HEK293 (cell line): ENCODE data around the gene WDR88.

ENCODE experiments used
- GLI2 ChIP-seq: fragments of 450-650 bp; formaldehyde crosslinking; IDR thresholded peaks from 2 replicates; pipeline ENCODE4; 2017; ENCODE audit warnings: missing biosample characterization, missing genetic modification characterization, low read depth, borderline replicate concordance
- GLIS1 ChIP-seq: fragments of 450-650 bp; formaldehyde crosslinking; IDR thresholded peaks from 2 replicates; pipeline ENCODE4 v1.5.1; 2016; ENCODE audit warnings: missing biosample characterization, missing genetic modification characterization
- OSR2 ChIP-seq: fragments of 450-650 bp; formaldehyde crosslinking; IDR thresholded peaks from 2 replicates; pipeline ENCODE4 v1.5.1; 2016; ENCODE audit warnings: missing biosample characterization, missing genetic modification characterization
- RBAK ChIP-seq: fragments of 450-650 bp; formaldehyde crosslinking; IDR thresholded peaks from 2 replicates; pipeline ENCODE4 v1.5.1; 2016; ENCODE audit warnings: missing biosample characterization, missing genetic modification characterization
- SALL2 ChIP-seq: fragments of 450-650 bp; formaldehyde crosslinking; IDR thresholded peaks from 2 replicates; pipeline ENCODE4 v1.5.0; 2017; ENCODE audit warnings: missing biosample characterization, mild to moderate bottlenecking, missing genetic modification characterization, borderline replicate concordance
- SP7 ChIP-seq: fragments of 450-650 bp; formaldehyde crosslinking; IDR thresholded peaks from 2 replicates; pipeline ENCODE4 v1.5.1; 2016; ENCODE audit warnings: missing biosample characterization, missing genetic modification characterization
- WT1 ChIP-seq: fragments of 450-650 bp; formaldehyde crosslinking; IDR thresholded peaks from 2 replicates; pipeline ENCODE4 v1.5.1; 2016; ENCODE audit warnings: missing biosample characterization, missing genetic modification characterization
- ZBTB21 ChIP-seq: fragments of 450-650 bp; formaldehyde crosslinking; IDR thresholded peaks from 2 replicates; pipeline ENCODE4 v1.5.1; 2017; ENCODE audit warnings: missing biosample characterization, missing genetic modification characterization
- ZBTB8A ChIP-seq: fragments of 450-650 bp; formaldehyde crosslinking; IDR thresholded peaks from 2 replicates; pipeline ENCODE4 v1.5.1; 2016; ENCODE audit warnings: missing biosample characterization, missing genetic modification characterization
- ZNF132 ChIP-seq: fragments of 450-650 bp; formaldehyde crosslinking; IDR thresholded peaks from 2 replicates; pipeline ENCODE4 v1.5.1; 2017; ENCODE audit warnings: missing biosample characterization, missing genetic modification characterization, borderline replicate concordance
- ZNF133 ChIP-seq: fragments of 450-650 bp; formaldehyde crosslinking; IDR thresholded peaks from 2 replicates; pipeline ENCODE4 v1.5.1; 2016; ENCODE audit warnings: missing biosample characterization, missing genetic modification characterization
- ZNF157 ChIP-seq: fragments of 450-650 bp; formaldehyde crosslinking; IDR thresholded peaks from 2 replicates; pipeline ENCODE4 v1.5.1; 2016; ENCODE audit warnings: missing biosample characterization, missing genetic modification characterization
- ZNF19 ChIP-seq: fragments of 450-650 bp; formaldehyde crosslinking; IDR thresholded peaks from 2 replicates; pipeline ENCODE4; 2016; ENCODE audit warnings: missing biosample characterization, missing genetic modification characterization, low read depth
- ZNF211 ChIP-seq: fragments of 450-650 bp; formaldehyde crosslinking; IDR thresholded peaks from 2 replicates; pipeline ENCODE4 v1.5.1; 2016; ENCODE audit warnings: low read depth, missing biosample characterization, missing genetic modification characterization
- ZNF239 ChIP-seq: fragments of 450-650 bp; formaldehyde crosslinking; IDR thresholded peaks from 2 replicates; pipeline ENCODE4 v1.5.1; 2016; ENCODE audit warnings: missing biosample characterization, missing genetic modification characterization
- ZNF292 ChIP-seq: fragments of 450-650 bp; formaldehyde crosslinking; IDR thresholded peaks from 2 replicates; pipeline ENCODE4 v1.5.1; 2016; ENCODE audit warnings: low read depth, missing biosample characterization, missing genetic modification characterization, borderline replicate concordance
- ZNF335 ChIP-seq: fragments of 450-650 bp; formaldehyde crosslinking; conservative IDR thresholded peaks from 2 replicates; pipeline ENCODE4 v1.5.1; 2016; ENCODE audit warnings: missing biosample characterization, missing genetic modification characterization
- ZNF350 ChIP-seq: fragments of 450-650 bp; formaldehyde crosslinking; IDR thresholded peaks from 2 replicates; pipeline ENCODE4 v1.5.0; 2017; ENCODE audit warnings: missing biosample characterization, mild to moderate bottlenecking, missing genetic modification characterization
- ZNF416 ChIP-seq: fragments of 450-650 bp; formaldehyde crosslinking; IDR thresholded peaks from 2 replicates; pipeline ENCODE4 v1.5.1; 2016; ENCODE audit warnings: missing biosample characterization, missing genetic modification characterization
- ZNF544 ChIP-seq: fragments of 450-650 bp; formaldehyde crosslinking; IDR thresholded peaks from 2 replicates; pipeline ENCODE4 v1.5.0; 2017; ENCODE audit warnings: missing biosample characterization, missing genetic modification characterization
- ZNF555 ChIP-seq: fragments of 450-650 bp; formaldehyde crosslinking; conservative IDR thresholded peaks from 2 replicates; pipeline ENCODE4 v1.5.1; 2017; ENCODE audit warnings: missing biosample characterization, mild to moderate bottlenecking, missing genetic modification characterization, inconsistent platforms
- ZNF580 ChIP-seq: fragments of 450-650 bp; formaldehyde crosslinking; IDR thresholded peaks from 2 replicates; pipeline ENCODE4 v1.5.1; 2016; ENCODE audit warnings: missing biosample characterization, missing genetic modification characterization
- ZNF624 ChIP-seq: fragments of 450-650 bp; formaldehyde crosslinking; IDR thresholded peaks from 2 replicates; pipeline ENCODE4 v1.5.1; 2017; ENCODE audit warnings: missing biosample characterization, missing genetic modification characterization
- ZNF639 ChIP-seq: fragments of 450-650 bp; formaldehyde crosslinking; IDR thresholded peaks from 2 replicates; pipeline ENCODE4 v1.5.1; 2016; ENCODE audit warnings: missing biosample characterization, missing genetic modification characterization
- ZNF768 ChIP-seq: fragments of 450-650 bp; formaldehyde crosslinking; IDR thresholded peaks from 2 replicates; pipeline ENCODE4 v1.5.1; 2018; ENCODE audit warnings: missing biosample characterization, mild to moderate bottlenecking, missing genetic modification characterization
- ZSCAN18 ChIP-seq: fragments of 450-650 bp; formaldehyde crosslinking; IDR thresholded peaks from 2 replicates; pipeline ENCODE4 v1.5.1; 2016; ENCODE audit warnings: missing biosample characterization, missing genetic modification characterization
- TF ChIP-seq, protein P1 (sequence below): fragments of 450-650 bp; formaldehyde crosslinking; IDR thresholded peaks from 2 replicates; pipeline ENCODE4 v1.5.1; 2016; ENCODE audit warnings: missing biosample characterization, missing genetic modification characterization, low read depth
- TF ChIP-seq, protein P2 (sequence below): fragments of 450-650 bp; formaldehyde crosslinking; IDR thresholded peaks from 2 replicates; pipeline ENCODE4 v1.5.1; 2017; ENCODE audit warnings: missing biosample characterization, missing genetic modification characterization
- TF ChIP-seq, protein P3 (sequence below): fragments of 450-650 bp; formaldehyde crosslinking; IDR thresholded peaks from 2 replicates; pipeline ENCODE4 v1.5.1; 2016; ENCODE audit warnings: missing biosample characterization, missing genetic modification characterization
- TF ChIP-seq, protein P4 (sequence below): fragments of 450-650 bp; formaldehyde crosslinking; IDR thresholded peaks from 2 replicates; pipeline ENCODE4 v1.5.1; 2016; ENCODE audit warnings: missing biosample characterization, missing genetic modification characterization
- TF ChIP-seq, protein P5 (sequence below): fragments of 450-650 bp; formaldehyde crosslinking; optimal IDR thresholded peaks from 2 replicates; pipeline ENCODE3; 2016; ENCODE audit warnings: missing biosample characterization, mild to moderate bottlenecking, missing genetic modification characterization

Gene WDR88

DNA sequence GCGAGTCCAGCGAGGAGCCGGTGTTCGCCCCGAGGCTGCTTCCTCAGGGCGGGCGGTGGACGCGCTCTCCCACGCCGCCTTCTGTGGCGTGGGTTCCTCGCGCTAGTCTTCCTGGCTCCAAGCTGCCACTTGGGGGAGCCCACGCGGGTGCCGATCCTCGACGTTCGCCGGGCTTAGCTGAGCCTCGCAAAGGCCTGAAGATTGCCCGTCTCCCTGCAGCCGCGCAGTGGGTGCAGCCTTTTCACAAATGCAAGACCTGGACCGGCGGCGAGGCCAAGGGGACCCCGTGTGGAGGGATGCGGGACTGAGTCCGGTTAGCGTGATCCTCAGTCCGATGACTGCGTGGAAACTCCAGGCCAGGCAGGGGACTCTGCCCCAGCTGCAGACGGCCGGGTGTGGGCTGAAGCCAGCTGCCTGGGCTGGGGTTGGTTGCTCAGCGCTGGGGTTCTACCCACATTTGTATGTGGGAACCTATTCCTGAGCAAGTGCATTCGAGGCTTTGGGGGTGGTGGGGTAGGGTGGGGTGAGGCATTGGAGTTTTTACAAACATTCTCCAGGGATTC lies 45.6 kb downstream of the WDR88 start (continued):
- TF ChIP-seq ZNF639 = no peak
- TF ChIP-seq ZNF416 (tag by site-specific recombination) = no peak
- peak; percentile 55 for TF ChIP-seq ZNF580 (tag by site-specific recombination)
- TF ChIP-seq, protein P1, sequence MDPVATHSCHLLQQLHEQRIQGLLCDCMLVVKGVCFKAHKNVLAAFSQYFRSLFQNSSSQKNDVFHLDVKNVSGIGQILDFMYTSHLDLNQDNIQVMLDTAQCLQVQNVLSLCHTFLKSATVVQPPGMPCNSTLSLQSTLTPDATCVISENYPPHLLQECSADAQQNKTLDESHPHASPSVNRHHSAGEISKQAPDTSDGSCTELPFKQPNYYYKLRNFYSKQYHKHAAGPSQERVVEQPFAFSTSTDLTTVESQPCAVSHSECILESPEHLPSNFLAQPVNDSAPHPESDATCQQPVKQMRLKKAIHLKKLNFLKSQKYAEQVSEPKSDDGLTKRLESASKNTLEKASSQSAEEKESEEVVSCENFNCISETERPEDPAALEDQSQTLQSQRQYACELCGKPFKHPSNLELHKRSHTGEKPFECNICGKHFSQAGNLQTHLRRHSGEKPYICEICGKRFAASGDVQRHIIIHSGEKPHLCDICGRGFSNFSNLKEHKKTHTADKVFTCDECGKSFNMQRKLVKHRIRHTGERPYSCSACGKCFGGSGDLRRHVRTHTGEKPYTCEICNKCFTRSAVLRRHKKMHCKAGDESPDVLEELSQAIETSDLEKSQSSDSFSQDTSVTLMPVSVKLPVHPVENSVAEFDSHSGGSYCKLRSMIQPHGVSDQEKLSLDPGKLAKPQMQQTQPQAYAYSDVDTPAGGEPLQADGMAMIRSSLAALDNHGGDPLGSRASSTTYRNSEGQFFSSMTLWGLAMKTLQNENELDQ (tag by site-specific recombination) = no peak
- TF ChIP-seq ZBTB21 (tag by site-specific recombination) = no peak
- no peak for TF ChIP-seq ZNF132 (tag by site-specific recombination)
- TF ChIP-seq ZNF335 (tag by site-specific recombination) = peak; percentile 92
- TF ChIP-seq RBAK (tag by site-specific recombination) = peak; percentile 68; the same call in 1 of the 2 replicates
- peak; percentile 62 for TF ChIP-seq WT1 (tag by site-specific recombination)
- no peak for TF ChIP-seq GLI2 (tag by site-specific recombination)
- peak; percentile 97 for TF ChIP-seq ZBTB8A (tag by site-specific recombination)
- TF ChIP-seq SALL2 = no peak
- TF ChIP-seq ZNF19 = no peak
- no peak for TF ChIP-seq ZNF544 (tag by site-specific recombination)
- TF ChIP-seq ZNF157 (tag by site-specific recombination) = no peak
- no peak for TF ChIP-seq ZNF350
- no peak for TF ChIP-seq ZNF555 (tag by site-specific recombination)
- TF ChIP-seq ZNF768 (tag by site-specific recombination) = peak; percentile 58; the same call in 1 of the 2 replicates
- TF ChIP-seq OSR2 (tag by site-specific recombination) = no peak
- TF ChIP-seq, protein P2, sequence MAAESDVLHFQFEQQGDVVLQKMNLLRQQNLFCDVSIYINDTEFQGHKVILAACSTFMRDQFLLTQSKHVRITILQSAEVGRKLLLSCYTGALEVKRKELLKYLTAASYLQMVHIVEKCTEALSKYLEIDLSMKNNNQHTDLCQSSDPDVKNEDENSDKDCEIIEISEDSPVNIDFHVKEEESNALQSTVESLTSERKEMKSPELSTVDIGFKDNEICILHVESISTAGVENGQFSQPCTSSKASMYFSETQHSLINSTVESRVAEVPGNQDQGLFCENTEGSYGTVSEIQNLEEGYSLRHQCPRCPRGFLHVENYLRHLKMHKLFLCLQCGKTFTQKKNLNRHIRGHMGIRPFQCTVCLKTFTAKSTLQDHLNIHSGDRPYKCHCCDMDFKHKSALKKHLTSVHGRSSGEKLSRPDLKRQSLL (tag by site-specific recombination) = no peak
- TF ChIP-seq, protein P3, sequence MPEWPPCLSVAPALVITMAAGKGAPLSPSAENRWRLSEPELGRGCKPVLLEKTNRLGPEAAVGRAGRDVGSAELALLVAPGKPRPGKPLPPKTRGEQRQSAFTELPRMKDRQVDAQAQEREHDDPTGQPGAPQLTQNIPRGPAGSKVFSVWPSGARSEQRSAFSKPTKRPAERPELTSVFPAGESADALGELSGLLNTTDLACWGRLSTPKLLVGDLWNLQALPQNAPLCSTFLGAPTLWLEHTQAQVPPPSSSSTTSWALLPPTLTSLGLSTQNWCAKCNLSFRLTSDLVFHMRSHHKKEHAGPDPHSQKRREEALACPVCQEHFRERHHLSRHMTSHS (tag by site-specific recombination) = no peak; the same call in 1 of the 2 replicates
- TF ChIP-seq ZNF292 = no peak
- TF ChIP-seq ZNF211 (tag by site-specific recombination) = no peak
- TF ChIP-seq, protein P4, sequence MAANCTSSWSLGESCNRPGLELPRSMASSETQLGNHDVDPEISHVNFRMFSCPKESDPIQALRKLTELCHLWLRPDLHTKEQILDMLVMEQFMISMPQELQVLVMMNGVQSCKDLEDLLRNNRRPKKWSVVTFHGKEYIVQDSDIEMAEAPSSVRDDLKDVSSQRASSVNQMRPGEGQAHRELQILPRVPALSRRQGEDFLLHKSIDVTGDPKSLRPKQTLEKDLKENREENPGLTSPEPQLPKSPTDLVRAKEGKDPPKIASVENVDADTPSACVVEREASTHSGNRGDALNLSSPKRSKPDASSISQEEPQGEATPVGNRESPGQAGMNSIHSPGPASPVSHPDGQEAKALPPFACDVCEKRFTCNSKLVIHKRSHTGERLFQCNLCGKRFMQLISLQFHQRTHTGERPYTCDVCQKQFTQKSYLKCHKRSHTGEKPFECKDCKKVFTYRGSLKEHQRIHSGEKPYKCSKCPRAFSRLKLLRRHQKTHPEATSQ (tag by site-specific recombination) = 0 out of 2 replicates have a peak, but pooled peaks have one; percentile 27
- no peak for TF ChIP-seq ZSCAN18
- TF ChIP-seq, protein P5, sequence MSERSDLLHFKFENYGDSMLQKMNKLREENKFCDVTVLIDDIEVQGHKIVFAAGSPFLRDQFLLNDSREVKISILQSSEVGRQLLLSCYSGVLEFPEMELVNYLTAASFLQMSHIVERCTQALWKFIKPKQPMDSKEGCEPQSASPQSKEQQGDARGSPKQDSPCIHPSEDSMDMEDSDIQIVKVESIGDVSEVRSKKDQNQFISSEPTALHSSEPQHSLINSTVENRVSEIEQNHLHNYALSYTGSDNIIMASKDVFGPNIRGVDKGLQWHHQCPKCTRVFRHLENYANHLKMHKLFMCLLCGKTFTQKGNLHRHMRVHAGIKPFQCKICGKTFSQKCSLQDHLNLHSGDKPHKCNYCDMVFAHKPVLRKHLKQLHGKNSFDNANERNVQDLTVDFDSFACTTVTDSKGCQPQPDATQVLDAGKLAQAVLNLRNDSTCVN (tag by site-specific recombination) = peak; percentile 85
- TF ChIP-seq ZNF624 (tag by site-specific recombination) = no peak
- TF ChIP-seq ZNF133 (tag by site-specific recombination) = peak; percentile 48; the same call in 1 of the 2 replicates
- no peak for TF ChIP-seq ZNF239
- TF ChIP-seq SP7 (tag by site-specific recombination) = peak; percentile 65; the same call in 1 of the 2 replicates
- TF ChIP-seq GLIS1 (tag by site-specific recombination) = peak; percentile 65; the same call in 1 of the 2 replicates
